ENCODE results near the gene RASSF6.

The RASSF6 gene

GRCh38 chr4:73620115-73620792 lies at the start of gene RASSF6 (continued):
- TF ChIP-seq ZNF449 (tag by site-specific recombination; IDR thresholded peaks at IDR 0.05) (peak; percentile 49; the same call in 1 of the 2 replicates), SP2 (tag by site-specific recombination; IDR thresholded peaks at IDR 0.05) (peak; percentile 23; the same call in 1 of the 2 replicates), ZNF184 (tag by site-specific recombination; IDR thresholded peaks at IDR 0.05) (no peak), ZNF341 (tag by site-specific recombination; IDR thresholded peaks at IDR 0.05; ENCODE audit: low read depth) (peak; percentile 50), ZNF600 (tag by site-specific recombination; IDR thresholded peaks at IDR 0.05) (0 out of 2 replicates have a peak, but pooled peaks have one; percentile 29), ZBTB8A (tag by site-specific recombination; IDR thresholded peaks at IDR 0.05) (peak; percentile 69), ZNF639 (tag by site-specific recombination; IDR thresholded peaks at IDR 0.05) (no peak), SP3 (tag by site-specific recombination; IDR thresholded peaks at IDR 0.05) (peak; percentile 40; the same call in 1 of the 2 replicates), ZSCAN23 (tag by site-specific recombination; IDR thresholded peaks at IDR 0.05) (no peak), ZNF391 (tag by site-specific recombination; IDR thresholded peaks at IDR 0.05; ENCODE audit: borderline replicate concordance, low read depth) (no peak), ZBTB21 (tag by site-specific recombination; IDR thresholded peaks at IDR 0.05) (no peak), ZXDB (tag by site-specific recombination; IDR thresholded peaks at IDR 0.05) (peak; percentile 50; the same call in 1 of the 2 replicates), REST (tag by site-specific recombination; IDR thresholded peaks at IDR 0.05) (no peak), ZNF10 (tag by site-specific recombination; IDR thresholded peaks at IDR 0.05) (no peak), ZNF658 (tag by site-specific recombination; IDR thresholded peaks at IDR 0.05) (no peak), ZNF830 (tag by site-specific recombination; IDR thresholded peaks at IDR 0.05; ENCODE audit: low read depth) (no peak), ZNF362 (tag by site-specific recombination; IDR thresholded peaks at IDR 0.05) (no peak), FEZF1 (tag by site-specific recombination; IDR thresholded peaks at IDR 0.05) (peak; percentile 46), PRDM1 (tag by site-specific recombination; IDR thresholded peaks at IDR 0.05) (peak; percentile 88), ZSCAN16 (tag by site-specific recombination; IDR thresholded peaks at IDR 0.05) (no peak), TRIM28 (IDR thresholded peaks at IDR 0.05; ENCODE audit: borderline replicate concordance, low read length) (peak; percentile 41; the same call in 1 of the 2 replicates), ZNF621 (tag by site-specific recombination; IDR thresholded peaks at IDR 0.05) (no peak), ZNF843 (tag by site-specific recombination; IDR thresholded peaks at IDR 0.05) (no peak), BCL6B (tag by site-specific recombination; IDR thresholded peaks at IDR 0.05) (peak; percentile 97), SETDB1 (IDR thresholded peaks at IDR 0.05; ENCODE audit: insufficient read length, low read length) (peak; percentile 31), ZNF777 (tag by site-specific recombination; IDR thresholded peaks at IDR 0.05; ENCODE audit: borderline replicate concordance) (no peak), ZBTB49 (tag by site-specific recombination; IDR thresholded peaks at IDR 0.05; ENCODE audit: low read depth) (no peak), ZIC2 (tag by site-specific recombination; IDR thresholded peaks at IDR 0.05) (peak; percentile 73)
